COLO668 (cell line): ENCODE measurements around the gene ZRANB3.
A peak's percentile ranks its signal among the peaks of the same experiment; 100 is the strongest.
"Not testable (repeated sequence)": the region's sequence is repeated elsewhere in the genome, so short reads cannot be mapped to it uniquely, and the experiment has no call there.

Source experiments
- DNase-seq: peaks from one replicate; lab custom pipeline; 2025; ENCODE audit not compliant: unreplicated experiment; lab: John Stamatoyannopoulos, UW

ZRANB3 gene

DNA sequence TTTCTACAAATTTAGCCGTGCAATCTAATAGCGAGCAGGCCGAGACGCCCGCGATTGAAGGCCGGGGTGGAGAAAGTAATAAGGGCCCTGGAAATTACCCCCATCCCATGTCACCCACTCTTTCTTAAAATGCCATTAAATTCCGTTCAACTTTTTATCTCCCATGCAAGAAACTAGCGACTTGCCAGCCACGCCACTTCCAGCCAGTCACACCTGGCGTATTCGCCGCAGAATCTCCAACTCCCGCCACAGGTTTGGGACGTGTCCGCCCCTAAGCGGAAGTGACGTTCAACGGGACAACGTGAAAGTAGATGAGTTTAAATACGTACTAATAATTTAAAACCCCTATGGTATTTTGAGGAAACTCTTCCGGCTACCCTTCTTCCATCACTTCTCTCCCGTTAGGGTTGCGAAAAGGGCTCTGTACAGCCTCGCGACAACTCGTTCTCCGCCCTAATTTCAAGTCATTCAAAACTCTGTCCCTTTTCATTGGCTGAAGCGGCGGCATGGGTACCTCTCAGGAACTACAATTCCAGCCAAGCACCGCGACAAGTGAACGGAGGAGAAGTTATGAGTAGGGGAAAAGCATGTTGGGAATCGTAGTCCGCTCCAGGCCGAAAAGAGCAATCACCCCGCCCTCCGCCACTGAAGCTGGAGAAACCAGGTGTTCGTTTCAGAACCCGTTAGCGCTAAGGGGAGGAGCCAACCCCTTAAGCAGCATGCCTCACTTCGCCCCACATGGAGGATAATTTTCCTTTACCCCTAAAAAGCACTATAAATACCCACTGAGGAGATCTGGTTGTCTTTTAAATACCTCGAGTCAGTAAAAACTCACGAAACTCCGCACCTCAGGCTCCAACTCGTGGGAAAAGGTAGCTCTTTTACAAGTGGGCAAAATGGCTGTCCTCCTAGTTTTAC is at the start of gene ZRANB3:
Gene ZRANB3, minus strand, starts transcription at position 906 of the 918 bp plus-strand sequence.
- peak; percentile 95 for DNase-seq

- DNase-seq = no peak
Observed at GRCh38 chr2:135573620-135574019, 42.6 kb upstream of the ZRANB3 start.

DNA sequence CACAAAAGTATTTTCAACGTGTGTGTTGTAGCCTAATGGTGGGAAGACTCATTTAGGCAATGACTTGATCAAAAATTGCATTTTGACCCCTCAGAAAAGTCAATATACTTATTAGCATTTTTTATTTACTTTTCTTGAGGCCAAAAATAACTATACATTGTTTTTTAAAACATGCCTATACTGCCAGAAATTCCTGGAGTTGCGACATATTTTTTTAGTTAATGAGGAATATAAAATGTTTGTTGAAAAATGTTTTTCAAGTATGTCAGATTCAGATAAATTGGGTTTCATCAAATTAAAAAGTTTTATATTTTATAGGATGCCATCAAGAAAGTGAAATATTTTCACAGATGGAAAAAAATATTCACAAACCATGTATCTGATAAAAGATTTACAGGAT is 39.9 kb upstream of the ZRANB3 start:
- DNase-seq = no peak

- no peak for DNase-seq
Observed at GRCh38 chr2:135563793-135564192, 32.8 kb upstream of the ZRANB3 start.

- DNase-seq = no peak
Observed at GRCh38 chr2:135561925-135562324, 30.9 kb upstream of the ZRANB3 start.

- no peak for DNase-seq
Observed at GRCh38 chr2:135557530-135557929, 26.5 kb upstream of the ZRANB3 start.

DNA sequence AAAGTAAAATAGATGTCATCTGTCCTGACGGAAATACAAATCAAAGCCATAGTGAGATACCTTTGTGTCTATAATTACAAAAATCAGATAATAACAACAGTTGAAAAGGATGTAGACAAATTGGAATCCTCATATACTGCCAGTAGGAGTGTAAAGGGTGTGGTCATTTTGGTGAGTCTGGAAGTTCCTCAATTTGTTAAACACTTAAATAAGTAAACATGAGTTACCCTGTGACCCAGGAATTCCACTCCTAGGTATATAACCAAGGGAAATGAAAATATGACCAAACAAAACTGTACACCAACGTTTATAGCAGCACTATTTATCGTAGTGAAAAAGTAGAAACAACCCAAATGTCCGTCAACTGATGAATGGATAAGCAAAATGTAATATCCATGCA is 24.3 kb upstream of the ZRANB3 start:
- no peak for DNase-seq

GRCh38 chr2:135552887-135553286 is 21.9 kb upstream of the ZRANB3 start:
- DNase-seq = no peak

GRCh38 chr2:135551356-135551755 is 20.3 kb upstream of the ZRANB3 start:
- no peak for DNase-seq

GRCh38 chr2:135547311-135547710 is 16.3 kb upstream of the ZRANB3 start:
- DNase-seq = no peak

GRCh38 chr2:135546436-135546835 is 15.4 kb upstream of the ZRANB3 start:
- DNase-seq = no peak

- DNase-seq = not testable (repeated sequence)
Observed at GRCh38 chr2:135533545-135533944, 2.5 kb upstream of the ZRANB3 start.

GRCh38 chr2:135532581-135532980 is 1.6 kb upstream of the ZRANB3 start:
- DNase-seq = no peak

- peak; percentile 98 for DNase-seq
Observed at GRCh38 chr2:135531231-135532197, 496 bp upstream of the ZRANB3 start, which contains the start of gene R3HDM1. Gene R3HDM1 (plus strand): TSS chr2:135531484. CDS start chr2:135604846, 73,362 bp downstream.

- DNase-seq = no peak
Observed at GRCh38 chr2:135528006-135528405, 3.0 kb downstream of the ZRANB3 start.

DNA sequence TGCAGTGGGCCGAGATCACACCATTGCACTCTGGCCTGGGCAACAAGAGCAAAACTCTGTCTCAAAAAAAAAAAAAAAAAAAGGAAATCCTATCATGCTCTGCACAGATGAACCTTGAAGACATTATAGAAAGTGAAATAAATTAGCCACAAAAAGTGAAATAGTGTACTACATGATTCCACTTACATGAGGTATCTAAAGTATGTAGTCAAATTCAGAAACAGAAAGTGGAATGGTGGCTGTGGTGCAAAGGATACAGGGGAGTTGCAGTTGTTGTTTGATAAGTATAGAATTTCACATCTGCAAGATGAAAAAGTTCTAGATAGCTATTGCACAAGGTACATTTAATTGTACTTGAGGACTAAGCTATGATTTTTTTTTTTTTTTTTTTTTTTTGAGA is 5.2 kb downstream of the ZRANB3 start:
- DNase-seq = no peak

DNA sequence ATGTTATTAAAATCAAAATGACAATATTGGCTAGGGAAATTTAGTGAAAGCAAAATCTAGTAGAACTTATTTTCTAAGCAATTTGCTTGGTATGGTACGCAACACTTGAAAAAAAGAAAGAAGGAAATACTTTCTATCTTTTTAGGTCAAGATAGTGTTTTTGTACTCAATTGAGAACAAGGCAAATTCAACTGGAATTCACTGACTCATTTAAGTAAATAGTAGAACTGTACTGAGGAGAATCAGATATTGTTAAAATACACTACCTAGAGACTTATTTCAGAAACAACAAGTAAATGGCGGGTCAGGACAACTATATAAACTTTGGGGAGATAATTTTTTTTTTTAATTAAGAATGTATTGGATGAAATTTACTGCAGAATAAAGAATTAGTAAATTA is 18.9 kb downstream of the ZRANB3 start:
- no peak for DNase-seq

GRCh38 chr2:135510577-135510976 is 20.4 kb downstream of the ZRANB3 start:
- DNase-seq = no peak

DNA sequence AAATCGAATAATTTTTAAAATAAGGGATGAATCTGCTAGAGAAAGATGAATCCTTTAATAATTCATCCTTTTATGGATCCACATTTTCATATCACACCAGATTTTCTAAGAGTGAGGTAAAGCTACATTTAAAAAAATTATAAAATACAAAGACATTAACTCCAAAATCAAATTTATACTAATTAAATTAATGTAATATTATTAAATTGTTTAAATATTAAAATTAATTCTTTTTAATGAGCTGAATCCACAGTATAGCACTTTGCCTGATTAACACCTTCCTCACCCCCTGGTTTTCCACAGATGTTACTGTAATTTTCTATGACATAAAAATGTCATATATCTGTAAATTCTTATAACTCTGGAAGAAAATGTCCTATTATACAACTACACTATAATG is 26.2 kb downstream of the ZRANB3 start:
- no peak for DNase-seq

- not testable (repeated sequence) for DNase-seq
Observed at GRCh38 chr2:135498588-135498987, 32.4 kb downstream of the ZRANB3 start.

GRCh38 chr2:135494917-135495316 is 36.1 kb downstream of the ZRANB3 start:
- DNase-seq = no peak

- no peak for DNase-seq
Observed at GRCh38 chr2:135494503-135494902, 36.5 kb downstream of the ZRANB3 start.
